ENCODE results near the gene CYP24A1. TPM values are rescaled to one million over a fixed set of nuclear protein-coding genes. Genes with fewer than 3 reads are reported as not detected.

CYP24A1 gene
- total RNA-seq: under 1 TPM; 0.07 to 0.08 TPM

- Histone ChIP-seq H3K9ac (ENCODE audit: low read depth in 2 of 2, low read length in 2 of 2) (no peak within 1 kb of the TSS), H3K4me1 (peaks cover 9% of the 10 kb centered on the region), H3K36me3 (no peaks in the 10 kb centered on the region), H3K27me3 (peaks cover 47% of the 10 kb centered on the region), H3K9me3 (no peaks in the 10 kb centered on the region), H3K27ac (no peak within 1 kb of the TSS), H3K4me3 (no peak within 1 kb of the TSS)
- TF ChIP-seq, protein P1, sequence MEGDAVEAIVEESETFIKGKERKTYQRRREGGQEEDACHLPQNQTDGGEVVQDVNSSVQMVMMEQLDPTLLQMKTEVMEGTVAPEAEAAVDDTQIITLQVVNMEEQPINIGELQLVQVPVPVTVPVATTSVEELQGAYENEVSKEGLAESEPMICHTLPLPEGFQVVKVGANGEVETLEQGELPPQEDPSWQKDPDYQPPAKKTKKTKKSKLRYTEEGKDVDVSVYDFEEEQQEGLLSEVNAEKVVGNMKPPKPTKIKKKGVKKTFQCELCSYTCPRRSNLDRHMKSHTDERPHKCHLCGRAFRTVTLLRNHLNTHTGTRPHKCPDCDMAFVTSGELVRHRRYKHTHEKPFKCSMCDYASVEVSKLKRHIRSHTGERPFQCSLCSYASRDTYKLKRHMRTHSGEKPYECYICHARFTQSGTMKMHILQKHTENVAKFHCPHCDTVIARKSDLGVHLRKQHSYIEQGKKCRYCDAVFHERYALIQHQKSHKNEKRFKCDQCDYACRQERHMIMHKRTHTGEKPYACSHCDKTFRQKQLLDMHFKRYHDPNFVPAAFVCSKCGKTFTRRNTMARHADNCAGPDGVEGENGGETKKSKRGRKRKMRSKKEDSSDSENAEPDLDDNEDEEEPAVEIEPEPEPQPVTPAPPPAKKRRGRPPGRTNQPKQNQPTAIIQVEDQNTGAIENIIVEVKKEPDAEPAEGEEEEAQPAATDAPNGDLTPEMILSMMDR (IDR thresholded peaks at IDR 0.05): no peak
- no peak for DNase-seq
- intact Hi-C loops (cut with DNase I): no loop called here
These were observed at the start of gene CYP24A1 for GRCh38 chr20:54173653-54174456. CYP24A1 (minus strand) TSS chr20:54173986; CDS start chr20:54173579, 407 bp downstream.

DNA sequence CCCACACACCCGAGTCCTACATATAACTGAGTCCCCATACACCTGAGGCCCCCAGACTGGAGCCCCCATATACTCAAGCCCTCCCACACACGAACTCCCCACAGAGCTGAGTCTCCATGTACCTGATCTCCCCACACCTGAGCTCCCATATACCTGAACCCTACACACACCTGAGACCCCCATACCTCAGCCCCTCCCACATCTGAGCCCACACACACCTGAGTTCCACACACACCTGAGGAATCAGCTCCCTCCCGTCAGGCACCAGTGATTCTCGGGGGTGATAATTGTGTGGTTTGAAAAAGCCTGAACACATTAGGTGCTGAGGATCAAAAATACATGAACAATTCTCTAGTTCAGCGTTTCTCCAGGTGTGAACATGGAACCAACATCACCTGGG is 49.5 kb upstream of the CYP24A1 start:
- H3K9ac ChIP-seq (ENCODE audit: low read depth in 2 of 2, low read length in 2 of 2): no peak overlapping the region
- intact Hi-C loops (cut with DNase I): loop anchor here (5.0 kb wide), 1 partner anchor 424 kb away; no protein-coding TSS in a partner anchor
- TF ChIP-seq, protein P1 (IDR thresholded peaks at IDR 0.05): no peak
- no peaks in the 10 kb centered on the region for H3K27me3 ChIP-seq
- no peak overlapping the region for H3K4me3 ChIP-seq
- H3K4me1 ChIP-seq: no peaks in the 10 kb centered on the region
- DNase-seq: no peak
- no peaks in the 10 kb centered on the region for H3K36me3 ChIP-seq
- H3K27ac ChIP-seq: no peak overlapping the region
- no peaks in the 10 kb centered on the region for H3K9me3 ChIP-seq

DNA sequence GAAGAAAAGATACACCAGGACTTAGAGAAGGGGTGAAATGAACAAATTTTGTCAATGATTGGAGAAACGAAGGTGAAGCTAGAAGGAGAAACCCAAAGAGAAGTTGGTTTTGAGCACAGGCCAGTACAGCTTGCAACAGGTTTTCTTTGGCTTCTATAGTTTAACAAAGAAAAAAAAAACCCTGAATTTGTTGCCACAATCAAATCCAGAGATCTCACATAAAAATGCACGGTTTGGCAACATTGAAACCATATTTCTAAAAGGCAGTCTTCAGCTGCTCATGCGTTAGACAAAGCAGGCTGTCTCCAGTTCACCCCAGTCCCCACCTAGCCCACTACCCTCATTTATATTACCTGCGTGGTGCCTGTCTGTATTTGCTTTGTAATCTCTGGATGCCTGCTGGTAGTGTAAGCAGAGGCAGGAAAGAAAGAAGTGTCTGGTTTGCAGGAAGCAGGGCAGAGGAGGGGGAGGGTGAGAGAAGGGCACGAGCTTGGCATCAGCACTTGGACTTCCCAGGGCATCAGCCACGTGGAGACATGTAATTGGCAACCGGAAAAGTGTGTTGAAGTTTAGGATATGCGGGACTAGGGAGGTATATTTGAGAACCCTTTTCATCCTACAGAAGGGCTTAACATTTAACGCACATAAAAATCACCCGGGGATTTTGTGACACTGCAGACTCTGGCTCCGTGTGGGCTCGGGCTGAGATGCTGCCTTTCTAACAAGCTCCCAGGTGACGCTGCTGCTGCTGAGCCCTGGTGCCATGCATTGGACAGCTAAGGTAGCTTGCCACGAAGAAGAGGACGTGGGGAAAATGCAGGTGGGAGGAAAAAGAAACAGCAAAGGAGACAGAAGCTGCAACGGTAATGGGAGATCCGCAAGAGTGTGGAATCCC is 48.5 kb upstream of the CYP24A1 start:
- Histone ChIP-seq H3K9me3 (no peaks in the 10 kb centered on the region), H3K4me1 (no peaks in the 10 kb centered on the region), H3K36me3 (no peaks in the 10 kb centered on the region), H3K27me3 (no peaks in the 10 kb centered on the region), H3K4me3 (no peak overlapping the region), H3K9ac (ENCODE audit: low read depth in 2 of 2, low read length in 2 of 2) (no peak overlapping the region), H3K27ac (no peak overlapping the region)
- TF ChIP-seq, protein P1 (IDR thresholded peaks at IDR 0.05): no peak
- intact Hi-C loops (cut with DNase I): loop anchor here (5.0 kb wide), 1 partner anchor 425 kb away; no protein-coding TSS in a partner anchor
- no peak for DNase-seq

DNA sequence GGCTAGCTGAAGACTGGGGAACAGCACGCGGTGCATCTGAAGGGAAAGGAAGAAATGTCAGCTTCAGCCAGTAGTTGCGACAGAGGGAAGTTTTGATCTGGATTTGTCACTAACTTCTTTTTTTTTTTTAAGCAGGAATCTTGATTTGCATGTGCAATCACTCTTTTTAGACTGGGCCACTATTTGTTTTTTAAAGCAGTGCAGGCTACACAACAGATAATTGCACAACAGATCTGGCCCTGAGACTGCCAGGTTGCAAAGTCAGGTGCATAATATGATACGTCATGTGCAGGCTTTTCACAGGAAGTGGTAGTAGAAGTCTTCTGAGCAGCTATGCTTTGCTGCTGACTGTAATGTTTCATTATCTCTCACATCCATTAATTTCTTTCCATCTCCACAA is 47.6 kb upstream of the CYP24A1 start:
- TF ChIP-seq, protein P1 (IDR thresholded peaks at IDR 0.05): no peak
- intact Hi-C loops (cut with DNase I): loop anchor here (5.0 kb wide), 1 partner anchor 426 kb away; no protein-coding TSS in a partner anchor
- H3K27ac ChIP-seq: no peak overlapping the region
- no peak for DNase-seq
- H3K36me3 ChIP-seq: no peaks in the 10 kb centered on the region
- no peak overlapping the region for H3K9ac ChIP-seq (ENCODE audit: low read depth in 2 of 2, low read length in 2 of 2)
- no peaks in the 10 kb centered on the region for H3K9me3 ChIP-seq
- no peaks in the 10 kb centered on the region for H3K4me1 ChIP-seq
- no peaks in the 10 kb centered on the region for H3K27me3 ChIP-seq
- H3K4me3 ChIP-seq: no peak overlapping the region

DNA sequence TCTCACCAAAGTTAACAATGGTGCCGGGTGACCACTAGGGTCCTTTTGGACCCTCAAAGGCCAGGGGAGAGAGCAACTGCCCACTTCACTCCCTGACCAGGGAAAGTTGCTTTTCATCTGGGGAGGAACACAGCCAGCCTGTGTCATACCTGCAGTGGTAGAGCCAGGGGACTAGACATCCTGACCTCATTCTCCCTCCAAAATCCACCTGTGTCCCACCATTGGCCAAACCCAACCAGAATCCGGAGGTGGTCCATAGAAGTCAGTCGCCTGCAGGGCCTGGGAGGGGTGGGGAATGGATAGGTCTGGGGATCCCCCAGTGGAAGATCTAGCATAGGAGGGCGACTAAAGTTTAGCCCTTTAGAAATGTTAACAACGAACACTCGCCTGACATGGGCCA is 46.9 kb upstream of the CYP24A1 start:
- DNase-seq: no peak
- TF ChIP-seq, protein P1 (IDR thresholded peaks at IDR 0.05): no peak
- Histone ChIP-seq H3K27ac (no peak overlapping the region), H3K27me3 (no peaks in the 10 kb centered on the region), H3K9ac (ENCODE audit: low read depth in 2 of 2, low read length in 2 of 2) (no peak overlapping the region), H3K9me3 (no peaks in the 10 kb centered on the region), H3K36me3 (no peaks in the 10 kb centered on the region), H3K4me1 (no peaks in the 10 kb centered on the region), H3K4me3 (no peak overlapping the region)
- intact Hi-C loops (cut with DNase I): loop anchor here (5.0 kb wide), 1 partner anchor 427 kb away; no protein-coding TSS in a partner anchor
